Ishikawa (cell line): ENCODE measurements around the gene EIF1AX.

Experiments used
- CEBPB ChIP-seq: IDR thresholded peaks from 2 replicates; pipeline ENCODE4 v1.6.1; 2012
- EP300 ChIP-seq: IDR thresholded peaks from 2 replicates; pipeline ENCODE4 v1.6.1; 2012; ENCODE audit warnings: borderline replicate concordance
- FOXM1 ChIP-seq: IDR thresholded peaks from 2 replicates; pipeline ENCODE4 v1.6.1; 2012; ENCODE audit warnings: low read depth, borderline replicate concordance
- MAX ChIP-seq: IDR thresholded peaks from 2 replicates; pipeline ENCODE4 v1.6.1; 2012
- NFIC ChIP-seq: IDR thresholded peaks from 2 replicates; pipeline ENCODE4 v1.6.1; 2012
- RAD21 ChIP-seq: IDR thresholded peaks from 2 replicates; pipeline ENCODE4 v1.6.1; 2012; ENCODE audit warnings: low read depth
- TAF1 ChIP-seq: IDR thresholded peaks from 2 replicates; pipeline ENCODE4 v1.6.1; 2012; ENCODE audit warnings: low read depth, mild to moderate bottlenecking
- TCF12 ChIP-seq: IDR thresholded peaks from 2 replicates; pipeline ENCODE4 v1.6.1; 2012; ENCODE audit warnings: low read depth
- TEAD4 ChIP-seq: IDR thresholded peaks from 2 replicates; pipeline ENCODE4 v1.6.1; 2012
- USF1 ChIP-seq: IDR thresholded peaks from 2 replicates; pipeline ENCODE4 v1.6.1; 2012
- ZBTB7A ChIP-seq: IDR thresholded peaks from 2 replicates; pipeline ENCODE4 v1.6.1; 2012; ENCODE audit warnings: low read depth
- TF ChIP-seq, protein P1 (sequence below): IDR thresholded peaks from 2 replicates; pipeline ENCODE4 v1.6.1; 2012; ENCODE audit warnings: low read depth, mild to moderate bottlenecking

DNA sequence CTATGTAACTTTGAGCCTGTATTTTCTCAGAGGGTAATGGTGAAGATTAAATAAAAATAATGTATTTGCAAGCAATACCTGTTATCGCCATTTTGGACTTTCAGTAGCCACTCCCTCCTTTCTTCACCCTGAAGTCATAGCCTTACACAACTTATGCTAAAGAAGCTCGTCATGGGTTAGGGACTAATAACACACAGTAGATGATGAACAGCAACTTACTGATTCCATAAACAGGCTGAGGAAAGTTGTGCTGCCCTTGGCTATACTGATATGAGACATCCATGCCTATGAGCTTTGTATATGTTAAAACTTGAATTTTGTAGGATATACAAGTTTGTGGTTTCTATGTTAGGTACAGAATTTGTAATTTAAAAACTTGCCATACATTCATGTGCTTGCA is 31.7 kb upstream of the EIF1AX start:
- TF ChIP-seq MAX = no peak
- TF ChIP-seq EP300 = no peak
- no peak for TF ChIP-seq TAF1
- TF ChIP-seq, protein P1, sequence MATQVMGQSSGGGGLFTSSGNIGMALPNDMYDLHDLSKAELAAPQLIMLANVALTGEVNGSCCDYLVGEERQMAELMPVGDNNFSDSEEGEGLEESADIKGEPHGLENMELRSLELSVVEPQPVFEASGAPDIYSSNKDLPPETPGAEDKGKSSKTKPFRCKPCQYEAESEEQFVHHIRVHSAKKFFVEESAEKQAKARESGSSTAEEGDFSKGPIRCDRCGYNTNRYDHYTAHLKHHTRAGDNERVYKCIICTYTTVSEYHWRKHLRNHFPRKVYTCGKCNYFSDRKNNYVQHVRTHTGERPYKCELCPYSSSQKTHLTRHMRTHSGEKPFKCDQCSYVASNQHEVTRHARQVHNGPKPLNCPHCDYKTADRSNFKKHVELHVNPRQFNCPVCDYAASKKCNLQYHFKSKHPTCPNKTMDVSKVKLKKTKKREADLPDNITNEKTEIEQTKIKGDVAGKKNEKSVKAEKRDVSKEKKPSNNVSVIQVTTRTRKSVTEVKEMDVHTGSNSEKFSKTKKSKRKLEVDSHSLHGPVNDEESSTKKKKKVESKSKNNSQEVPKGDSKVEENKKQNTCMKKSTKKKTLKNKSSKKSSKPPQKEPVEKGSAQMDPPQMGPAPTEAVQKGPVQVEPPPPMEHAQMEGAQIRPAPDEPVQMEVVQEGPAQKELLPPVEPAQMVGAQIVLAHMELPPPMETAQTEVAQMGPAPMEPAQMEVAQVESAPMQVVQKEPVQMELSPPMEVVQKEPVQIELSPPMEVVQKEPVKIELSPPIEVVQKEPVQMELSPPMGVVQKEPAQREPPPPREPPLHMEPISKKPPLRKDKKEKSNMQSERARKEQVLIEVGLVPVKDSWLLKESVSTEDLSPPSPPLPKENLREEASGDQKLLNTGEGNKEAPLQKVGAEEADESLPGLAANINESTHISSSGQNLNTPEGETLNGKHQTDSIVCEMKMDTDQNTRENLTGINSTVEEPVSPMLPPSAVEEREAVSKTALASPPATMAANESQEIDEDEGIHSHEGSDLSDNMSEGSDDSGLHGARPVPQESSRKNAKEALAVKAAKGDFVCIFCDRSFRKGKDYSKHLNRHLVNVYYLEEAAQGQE = no peak
- no peak for TF ChIP-seq ZBTB7A
- no peak for TF ChIP-seq NFIC
- no peak for TF ChIP-seq RAD21
- TF ChIP-seq USF1 = no peak
- no peak for TF ChIP-seq TCF12
- no peak for TF ChIP-seq CEBPB
- TF ChIP-seq FOXM1 = no peak
- no peak for TF ChIP-seq TEAD4
